OCI-LY3 (cell line): Measurements from ENCODE around the gene SFXN4.
"Not testable (repeated sequence)": the region's sequence is repeated elsewhere in the genome, so short reads cannot be mapped to it uniquely, and the experiment has no call there.

Experiments
- CTCF ChIP-seq: fragments of 200-600, 300-600 bp; sonication (generic); IDR thresholded peaks from 2 replicates; pipeline ENCODE4 v1.5.1; 2014; ENCODE audit warnings: antibody characterized with exemption, low read length, low read depth
- EZH2phosphoT487 ChIP-seq: fragments of 200-600 bp; shearing (Covaris generic); IDR thresholded peaks from 2 replicates; pipeline ENCODE4 v1.6.1; 2018; ENCODE audit warnings: antibody characterized with exemption, mixed run types, low read depth

DNA sequence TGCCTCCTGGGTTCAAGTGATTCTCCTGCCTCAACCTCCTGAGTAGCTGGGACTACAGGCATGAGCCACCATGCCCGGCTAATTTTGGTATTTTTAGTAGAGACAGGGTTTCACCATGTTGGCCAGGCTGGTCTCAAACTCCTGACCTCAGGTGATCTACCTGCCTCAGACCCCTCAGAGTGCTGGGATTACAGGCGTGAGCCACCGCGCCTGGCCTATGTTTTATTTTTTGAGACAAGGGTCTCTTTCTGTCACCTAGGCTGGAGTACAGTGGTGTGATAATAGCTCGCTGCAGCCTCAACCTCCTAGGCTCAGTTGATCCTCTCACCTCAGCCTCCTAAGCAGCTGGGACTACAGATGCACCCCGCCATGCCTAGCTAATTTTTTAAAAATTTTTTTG lies 13.9 kb downstream of the SFXN4 start:
- TF ChIP-seq EZH2phosphoT487, CTCF: not testable (repeated sequence)
